ENCODE measurements around the gene RBPJ.

RBPJ gene

DNA sequence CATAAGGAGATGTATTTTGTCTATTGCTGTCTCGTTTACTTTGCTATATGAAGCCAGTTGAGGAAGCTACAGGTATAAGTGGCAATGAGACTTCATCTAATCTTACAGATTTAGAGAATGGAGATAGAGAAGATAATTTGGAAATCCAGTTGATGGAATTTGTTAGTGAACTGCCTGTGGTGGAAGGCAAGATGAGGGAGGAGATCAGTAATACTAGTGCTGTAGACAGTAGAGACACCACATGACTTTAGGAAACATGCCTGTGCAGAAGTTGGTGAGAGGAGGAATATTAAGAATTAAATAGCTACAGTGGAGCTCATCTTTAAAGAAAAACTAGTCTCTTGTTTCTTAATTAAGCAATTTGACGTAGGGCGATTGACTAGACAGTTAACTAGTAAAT lies 51.3 kb downstream of the RBPJ start:
- no peak overlapping the region for H3K9ac ChIP-seq (ENCODE audit: low read length)
- no peak overlapping the region for H3K18ac ChIP-seq (ENCODE audit: low read depth in 1 of 2, low read length in 2 of 2)
- peaks cover 0 to 90% of the 10 kb centered on the region in 2 experiments for H3K36me3 ChIP-seq (ENCODE audit: control insufficient read depth in 1 of 2, insufficient read depth in 2 of 2, low read depth in 1 of 2, low read length in 2 of 2)
- H3K14ac ChIP-seq (ENCODE audit: low read length in 2 of 2): no peak overlapping the region
- no peak overlapping the region for H3K4me2 ChIP-seq (ENCODE audit: low read length, poor library complexity, severe bottlenecking)
- H2AK5ac ChIP-seq (ENCODE audit: low read length, severe bottlenecking): no peak overlapping the region
- H2BK120ac ChIP-seq (ENCODE audit: low read depth, low read length): no peak overlapping the region
- H3K4ac ChIP-seq (ENCODE audit: low read depth in 1 of 2, low read length in 2 of 2): no peak overlapping the region
- H4K8ac ChIP-seq (ENCODE audit: low read length): no peak overlapping the region
- H3K23ac ChIP-seq (ENCODE audit: low read length in 2 of 2): no peak overlapping the region
- H3K27me3 ChIP-seq (ENCODE audit: control insufficient read depth in 1 of 2, insufficient read depth in 1 of 2, low read length in 2 of 2): no peaks in the 10 kb centered on the region
- peaks cover 15% of the 10 kb centered on the region for H3K79me1 ChIP-seq (replicated peaks; ENCODE audit: low read length, poor library complexity, severe bottlenecking)
- H2BK15ac ChIP-seq (ENCODE audit: low read depth, poor library complexity, severe bottlenecking): no peak overlapping the region
- no peak overlapping the region for H3K4me3 ChIP-seq (ENCODE audit: insufficient read depth in 1 of 2, low read depth in 1 of 2, low read length in 2 of 2)
- no peak overlapping the region for H2BK12ac ChIP-seq (ENCODE audit: low read length in 2 of 2)
- no peak overlapping the region for H2AFZ ChIP-seq (ENCODE audit: low read depth, low read length)
- WGBS: 96% methylated on average over 3 of the region's 3 CpGs
- no peak overlapping the region for H2BK5ac ChIP-seq (ENCODE audit: low read depth, low read length, poor library complexity, severe bottlenecking)
- peaks cover 7% of the 10 kb centered on the region for H3K4me1 ChIP-seq (ENCODE audit: control insufficient read depth, insufficient read depth, low read depth, low read length)
- no peak overlapping the region for H4K91ac ChIP-seq (ENCODE audit: low read length)
- no peak overlapping the region for H3K27ac ChIP-seq (ENCODE audit: low read length, poor library complexity, severe bottlenecking)
- H3K9me3 ChIP-seq (ENCODE audit: control insufficient read depth, low read length): no peaks in the 10 kb centered on the region
- DNase-seq: no peak

DNA sequence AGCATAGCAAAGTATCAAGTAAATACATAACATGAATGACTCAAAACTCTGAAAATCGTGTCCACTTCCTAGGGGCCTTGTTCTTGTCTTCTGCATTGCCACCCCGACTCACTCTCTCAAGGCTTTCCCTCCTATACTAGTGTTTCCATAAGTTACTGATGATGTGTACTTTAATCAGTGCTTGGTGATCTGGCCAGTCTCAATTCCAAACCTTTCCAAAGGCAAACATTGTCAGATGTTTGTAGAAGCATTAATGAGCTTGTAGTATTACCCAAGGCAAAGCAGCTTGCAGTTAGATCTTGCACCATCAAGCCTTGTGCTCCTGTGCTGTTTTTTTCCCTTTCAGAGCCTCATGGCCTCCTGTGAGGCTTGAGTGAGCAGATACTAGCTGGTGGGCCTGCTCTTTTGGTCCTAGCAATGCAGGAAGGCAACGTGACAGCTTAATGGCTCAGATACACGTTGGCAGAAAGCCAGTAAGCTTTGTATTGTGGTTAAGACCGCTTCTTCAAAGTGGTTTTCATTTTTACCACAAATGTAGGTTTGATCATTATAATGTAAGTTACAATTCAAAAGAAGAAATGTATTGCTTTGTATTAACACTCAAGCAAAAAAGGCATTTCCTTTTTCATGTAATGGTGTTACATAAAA lies 51.8 kb downstream of the RBPJ start:
- Histone ChIP-seq H3K27ac (ENCODE audit: low read length, poor library complexity, severe bottlenecking) (no peak overlapping the region), H2AFZ (ENCODE audit: low read depth, low read length) (no peak overlapping the region), H2BK12ac (ENCODE audit: low read length in 2 of 2) (no peak overlapping the region), H2AK5ac (ENCODE audit: low read length, severe bottlenecking) (no peak overlapping the region), H3K4me2 (ENCODE audit: low read length, poor library complexity, severe bottlenecking) (no peak overlapping the region), H3K36me3 (ENCODE audit: control insufficient read depth in 1 of 2, insufficient read depth in 2 of 2, low read depth in 1 of 2, low read length in 2 of 2) (peaks cover 0 to 90% of the 10 kb centered on the region in 2 experiments), H3K23ac (ENCODE audit: low read length in 2 of 2) (no peak overlapping the region), H3K4ac (ENCODE audit: low read depth in 1 of 2, low read length in 2 of 2) (no peak overlapping the region), H2BK120ac (ENCODE audit: low read depth, low read length) (no peak overlapping the region), H3K18ac (ENCODE audit: low read depth in 1 of 2, low read length in 2 of 2) (peak overlapping the region in 1 of 2 experiments; percentile 8), H3K79me1 (replicated peaks; ENCODE audit: low read length, poor library complexity, severe bottlenecking) (peaks cover 18% of the 10 kb centered on the region), H3K27me3 (ENCODE audit: control insufficient read depth in 1 of 2, insufficient read depth in 1 of 2, low read length in 2 of 2) (no peaks in the 10 kb centered on the region), H3K9ac (ENCODE audit: low read length) (peak overlapping the region; percentile 19), H3K9me3 (ENCODE audit: control insufficient read depth, low read length) (no peaks in the 10 kb centered on the region), H4K91ac (ENCODE audit: low read length) (no peak overlapping the region), H3K4me3 (ENCODE audit: insufficient read depth in 1 of 2, low read depth in 1 of 2, low read length in 2 of 2) (no peak overlapping the region), H2BK15ac (ENCODE audit: low read depth, poor library complexity, severe bottlenecking) (no peak overlapping the region), H2BK5ac (ENCODE audit: low read depth, low read length, poor library complexity, severe bottlenecking) (no peak overlapping the region), H3K4me1 (ENCODE audit: control insufficient read depth, insufficient read depth, low read depth, low read length) (peaks cover 7% of the 10 kb centered on the region), H4K8ac (ENCODE audit: low read length) (no peak overlapping the region), H3K14ac (ENCODE audit: low read length in 2 of 2) (no peak overlapping the region)
- DNase-seq: peak; percentile 92
- WGBS: 22% methylated on average over 4 of the region's 5 CpGs

DNA sequence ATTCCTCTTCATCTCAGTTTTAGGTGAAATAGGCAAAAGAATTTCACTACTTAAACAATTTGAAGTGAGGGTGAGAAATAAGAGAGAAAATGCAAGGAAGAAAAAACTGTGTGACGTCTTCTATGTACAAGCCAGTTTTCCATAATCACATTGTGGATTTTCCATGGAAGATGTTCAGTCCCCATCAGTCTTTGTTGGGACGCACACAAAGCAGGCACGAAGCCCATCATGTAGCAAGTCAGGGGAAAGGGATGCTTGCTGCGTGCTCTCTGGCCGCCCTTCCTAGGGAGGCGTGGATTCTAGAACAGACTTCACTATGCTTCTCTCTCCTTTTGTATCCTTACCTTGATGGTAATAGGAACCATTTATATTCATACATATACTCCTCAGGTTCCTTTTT lies 54.7 kb downstream of the RBPJ start:
- Histone ChIP-seq H4K8ac (ENCODE audit: low read length) (no peak overlapping the region), H3K14ac (ENCODE audit: low read length in 2 of 2) (no peak overlapping the region), H3K27ac (ENCODE audit: low read length, poor library complexity, severe bottlenecking) (no peak overlapping the region), H3K4me3 (ENCODE audit: insufficient read depth in 1 of 2, low read depth in 1 of 2, low read length in 2 of 2) (no peak overlapping the region), H4K91ac (ENCODE audit: low read length) (no peak overlapping the region), H3K27me3 (ENCODE audit: control insufficient read depth in 1 of 2, insufficient read depth in 1 of 2, low read length in 2 of 2) (no peaks in the 10 kb centered on the region), H3K4me2 (ENCODE audit: low read length, poor library complexity, severe bottlenecking) (no peak overlapping the region), H3K4me1 (ENCODE audit: control insufficient read depth, insufficient read depth, low read depth, low read length) (peaks cover 7% of the 10 kb centered on the region), H3K18ac (ENCODE audit: low read depth in 1 of 2, low read length in 2 of 2) (no peak overlapping the region), H2AK5ac (ENCODE audit: low read length, severe bottlenecking) (no peak overlapping the region), H2BK5ac (ENCODE audit: low read depth, low read length, poor library complexity, severe bottlenecking) (no peak overlapping the region), H3K36me3 (ENCODE audit: control insufficient read depth in 1 of 2, insufficient read depth in 2 of 2, low read depth in 1 of 2, low read length in 2 of 2) (peaks cover 0 to 84% of the 10 kb centered on the region in 2 experiments), H3K4ac (ENCODE audit: low read depth in 1 of 2, low read length in 2 of 2) (no peak overlapping the region), H2BK120ac (ENCODE audit: low read depth, low read length) (no peak overlapping the region), H3K9me3 (ENCODE audit: control insufficient read depth, low read length) (no peaks in the 10 kb centered on the region), H3K23ac (ENCODE audit: low read length in 2 of 2) (no peak overlapping the region), H2BK12ac (ENCODE audit: low read length in 2 of 2) (no peak overlapping the region), H3K9ac (ENCODE audit: low read length) (no peak overlapping the region), H3K79me1 (replicated peaks; ENCODE audit: low read length, poor library complexity, severe bottlenecking) (peaks cover 20% of the 10 kb centered on the region), H2BK15ac (ENCODE audit: low read depth, poor library complexity, severe bottlenecking) (no peak overlapping the region), H2AFZ (ENCODE audit: low read depth, low read length) (no peak overlapping the region)
- DNase-seq: no peak
- 96% methylated on average over 3 of the region's 6 CpGs for WGBS

DNA sequence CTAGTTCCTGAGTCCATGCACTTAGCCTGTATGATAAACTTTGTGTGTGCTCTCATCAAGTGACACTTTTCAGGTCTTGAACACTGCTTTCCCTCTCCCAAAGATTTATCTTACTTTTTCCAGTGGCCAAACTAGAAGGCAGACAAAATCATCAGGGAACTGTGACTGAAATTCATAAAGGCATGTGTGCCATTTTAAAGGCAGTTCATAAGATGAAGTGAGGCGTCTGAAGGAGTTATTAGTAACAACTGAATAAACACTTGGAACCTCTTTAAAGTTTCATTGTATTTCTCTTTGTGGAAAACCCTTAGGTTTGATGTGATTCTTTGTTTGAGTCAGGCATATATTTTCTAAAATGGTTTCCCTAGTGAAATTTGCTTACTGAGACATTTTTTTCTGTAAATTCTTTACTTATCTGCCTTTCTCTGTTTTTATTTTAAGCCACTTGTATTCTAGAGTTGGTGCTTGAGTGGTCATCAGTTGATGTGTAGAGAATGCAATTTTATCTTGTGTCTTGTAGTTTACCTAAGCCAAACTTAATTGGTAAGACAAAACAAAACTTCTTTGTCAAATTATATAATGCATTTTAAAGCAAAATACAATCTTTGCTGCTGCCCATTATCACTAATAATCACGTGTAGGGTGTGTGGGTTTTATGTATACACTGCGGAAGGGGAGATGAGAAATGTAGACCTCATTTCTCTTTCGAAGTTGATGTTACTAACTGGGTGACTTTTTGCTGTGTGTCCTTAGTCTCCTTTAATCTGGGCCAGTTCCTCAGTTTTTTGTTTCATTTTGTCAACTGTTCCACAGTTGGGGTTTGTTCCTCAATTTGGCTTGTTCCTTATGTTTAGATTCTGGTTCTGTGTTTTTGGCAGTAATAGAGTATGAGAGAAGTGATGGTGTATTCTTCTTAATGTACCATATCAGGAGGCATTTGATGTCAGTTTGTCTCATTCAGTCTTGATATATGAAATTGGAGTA lies 56.8 kb downstream of the RBPJ start:
- Histone ChIP-seq H3K79me1 (replicated peaks; ENCODE audit: low read length, poor library complexity, severe bottlenecking) (peaks cover 18% of the 10 kb centered on the region), H3K4me1 (ENCODE audit: control insufficient read depth, insufficient read depth, low read depth, low read length) (peaks cover 7% of the 10 kb centered on the region), H3K14ac (ENCODE audit: low read length in 2 of 2) (no peak overlapping the region), H2AK5ac (ENCODE audit: low read length, severe bottlenecking) (no peak overlapping the region), H3K27me3 (ENCODE audit: control insufficient read depth in 1 of 2, insufficient read depth in 1 of 2, low read length in 2 of 2) (no peaks in the 10 kb centered on the region), H2BK5ac (ENCODE audit: low read depth, low read length, poor library complexity, severe bottlenecking) (no peak overlapping the region), H3K27ac (ENCODE audit: low read length, poor library complexity, severe bottlenecking) (no peak overlapping the region), H2BK120ac (ENCODE audit: low read depth, low read length) (no peak overlapping the region), H3K23ac (ENCODE audit: low read length in 2 of 2) (no peak overlapping the region), H4K91ac (ENCODE audit: low read length) (no peak overlapping the region), H3K9me3 (ENCODE audit: control insufficient read depth, low read length) (no peaks in the 10 kb centered on the region), H3K4me3 (ENCODE audit: insufficient read depth in 1 of 2, low read depth in 1 of 2, low read length in 2 of 2) (no peak overlapping the region), H2BK15ac (ENCODE audit: low read depth, poor library complexity, severe bottlenecking) (no peak overlapping the region), H2BK12ac (ENCODE audit: low read length in 2 of 2) (no peak overlapping the region), H2AFZ (ENCODE audit: low read depth, low read length) (no peak overlapping the region), H3K9ac (ENCODE audit: low read length) (no peak overlapping the region), H3K4me2 (ENCODE audit: low read length, poor library complexity, severe bottlenecking) (no peak overlapping the region), H4K8ac (ENCODE audit: low read length) (no peak overlapping the region), H3K4ac (ENCODE audit: low read depth in 1 of 2, low read length in 2 of 2) (no peak overlapping the region), H3K18ac (ENCODE audit: low read depth in 1 of 2, low read length in 2 of 2) (no peak overlapping the region), H3K36me3 (ENCODE audit: control insufficient read depth in 1 of 2, insufficient read depth in 2 of 2, low read depth in 1 of 2, low read length in 2 of 2) (peaks cover 0 to 80% of the 10 kb centered on the region in 2 experiments)
- no peak for DNase-seq
- 98% methylated on average over 3 of the region's 4 CpGs for WGBS
